Gastroesophageal sphincter (tissue), 3 donors: Measurements from ENCODE around the gene ANKUB1.

Experiments used
- POLR2AphosphoS5 ChIP-seq: sonication (generic); formaldehyde crosslinking; IDR thresholded peaks from one replicate; pipeline ENCODE4 v1.6.1; 2017; ENCODE audit warnings: antibody characterized with exemption
- TF ChIP-seq, protein P1 (sequence below), 4 experiments: fragments of 200-600 bp in 2 of 4; fragments of 450-650 bp in 2 of 4; sonication (generic) in 1 of 4; IDR thresholded peaks; one replicate each; pipeline ENCODE4 v1.5.1; 2017 to 2019; ENCODE audit warnings: antibody characterized with exemption in 4 of 4, mild to moderate bottlenecking in 2 of 4, moderate library complexity in 2 of 4

DNA sequence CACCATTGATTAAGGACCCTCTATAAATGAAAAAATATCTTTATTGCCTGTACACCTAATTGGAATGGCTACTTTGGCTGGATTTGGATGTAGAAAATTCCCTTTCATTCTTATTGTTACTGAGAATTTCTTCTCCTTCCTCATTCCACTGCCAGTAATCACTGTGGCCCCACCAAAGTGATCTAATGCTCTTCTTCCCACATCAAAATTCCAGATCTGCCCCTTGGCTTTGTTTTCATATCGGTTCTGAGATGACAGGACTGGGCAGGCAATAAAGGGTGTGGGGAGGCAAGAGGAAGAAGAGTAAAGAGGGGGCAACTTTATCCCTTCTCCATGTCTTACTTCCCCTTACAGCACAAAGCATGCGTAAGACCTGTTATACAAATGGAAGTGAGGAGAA is 2.1 kb downstream of the ANKUB1 start:
- TF ChIP-seq, protein P1, sequence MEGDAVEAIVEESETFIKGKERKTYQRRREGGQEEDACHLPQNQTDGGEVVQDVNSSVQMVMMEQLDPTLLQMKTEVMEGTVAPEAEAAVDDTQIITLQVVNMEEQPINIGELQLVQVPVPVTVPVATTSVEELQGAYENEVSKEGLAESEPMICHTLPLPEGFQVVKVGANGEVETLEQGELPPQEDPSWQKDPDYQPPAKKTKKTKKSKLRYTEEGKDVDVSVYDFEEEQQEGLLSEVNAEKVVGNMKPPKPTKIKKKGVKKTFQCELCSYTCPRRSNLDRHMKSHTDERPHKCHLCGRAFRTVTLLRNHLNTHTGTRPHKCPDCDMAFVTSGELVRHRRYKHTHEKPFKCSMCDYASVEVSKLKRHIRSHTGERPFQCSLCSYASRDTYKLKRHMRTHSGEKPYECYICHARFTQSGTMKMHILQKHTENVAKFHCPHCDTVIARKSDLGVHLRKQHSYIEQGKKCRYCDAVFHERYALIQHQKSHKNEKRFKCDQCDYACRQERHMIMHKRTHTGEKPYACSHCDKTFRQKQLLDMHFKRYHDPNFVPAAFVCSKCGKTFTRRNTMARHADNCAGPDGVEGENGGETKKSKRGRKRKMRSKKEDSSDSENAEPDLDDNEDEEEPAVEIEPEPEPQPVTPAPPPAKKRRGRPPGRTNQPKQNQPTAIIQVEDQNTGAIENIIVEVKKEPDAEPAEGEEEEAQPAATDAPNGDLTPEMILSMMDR (IDR thresholded peaks at IDR 0.05) = no peak
- TF ChIP-seq POLR2AphosphoS5 = no peak
